Astrocyte (in vitro differentiated cells and primary cell): ENCODE measurements around the gene EFCAB6.

Source experiments
- EZH2 ChIP-seq: IDR thresholded peaks from 2 replicates; pipeline ENCODE4 v1.6.1; 2012; ENCODE audit warnings: mild to moderate bottlenecking, low read length, inconsistent platforms; ENCODE audit not compliant: insufficient read depth
- TF ChIP-seq, protein P1 (sequence below): IDR thresholded peaks from 2 replicates; pipeline ENCODE4 v1.5.1; 2011; ENCODE audit warnings: low read depth, mild to moderate bottlenecking, inconsistent platforms, low read length, moderate library complexity; ENCODE audit not compliant: insufficient read depth

DNA sequence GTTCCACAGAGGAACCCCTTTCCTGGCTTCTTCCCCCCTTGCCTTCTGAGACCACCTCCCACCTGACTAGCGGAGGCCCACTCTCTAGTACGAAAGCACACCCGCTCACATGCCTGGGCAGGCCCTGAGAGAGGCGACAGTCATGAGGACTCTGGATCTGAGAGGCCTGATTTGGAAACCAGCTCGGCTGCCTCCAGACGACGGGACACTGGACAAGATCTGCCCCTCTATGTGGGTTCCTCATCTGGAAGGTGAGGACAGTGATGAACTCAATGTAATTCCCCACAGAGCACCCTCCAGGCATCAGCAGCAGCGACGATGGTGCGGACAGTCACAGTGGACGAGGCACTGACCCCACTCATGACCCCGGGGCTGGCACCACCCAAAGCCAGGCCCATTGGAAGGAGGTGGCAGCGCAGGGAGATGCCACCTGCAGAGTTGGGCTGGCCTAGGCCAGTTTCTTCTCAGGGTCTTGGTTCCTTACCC, 42.7 kb upstream of the EFCAB6 start:
- TF ChIP-seq, protein P1, sequence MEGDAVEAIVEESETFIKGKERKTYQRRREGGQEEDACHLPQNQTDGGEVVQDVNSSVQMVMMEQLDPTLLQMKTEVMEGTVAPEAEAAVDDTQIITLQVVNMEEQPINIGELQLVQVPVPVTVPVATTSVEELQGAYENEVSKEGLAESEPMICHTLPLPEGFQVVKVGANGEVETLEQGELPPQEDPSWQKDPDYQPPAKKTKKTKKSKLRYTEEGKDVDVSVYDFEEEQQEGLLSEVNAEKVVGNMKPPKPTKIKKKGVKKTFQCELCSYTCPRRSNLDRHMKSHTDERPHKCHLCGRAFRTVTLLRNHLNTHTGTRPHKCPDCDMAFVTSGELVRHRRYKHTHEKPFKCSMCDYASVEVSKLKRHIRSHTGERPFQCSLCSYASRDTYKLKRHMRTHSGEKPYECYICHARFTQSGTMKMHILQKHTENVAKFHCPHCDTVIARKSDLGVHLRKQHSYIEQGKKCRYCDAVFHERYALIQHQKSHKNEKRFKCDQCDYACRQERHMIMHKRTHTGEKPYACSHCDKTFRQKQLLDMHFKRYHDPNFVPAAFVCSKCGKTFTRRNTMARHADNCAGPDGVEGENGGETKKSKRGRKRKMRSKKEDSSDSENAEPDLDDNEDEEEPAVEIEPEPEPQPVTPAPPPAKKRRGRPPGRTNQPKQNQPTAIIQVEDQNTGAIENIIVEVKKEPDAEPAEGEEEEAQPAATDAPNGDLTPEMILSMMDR: no peak
- no peak for TF ChIP-seq EZH2
